Measurements from ENCODE around the gene ADORA3. TPM values are rescaled to one million over a fixed set of nuclear protein-coding genes. Genes with fewer than 3 reads are reported as not detected.

Gene ADORA3
- total and polyA plus RNA-seq, 2 donors (not counting 3 experiments of a cell fraction or from before 2014, with no cell fraction given), result 0.31 TPM; not detected in 1

DNA sequence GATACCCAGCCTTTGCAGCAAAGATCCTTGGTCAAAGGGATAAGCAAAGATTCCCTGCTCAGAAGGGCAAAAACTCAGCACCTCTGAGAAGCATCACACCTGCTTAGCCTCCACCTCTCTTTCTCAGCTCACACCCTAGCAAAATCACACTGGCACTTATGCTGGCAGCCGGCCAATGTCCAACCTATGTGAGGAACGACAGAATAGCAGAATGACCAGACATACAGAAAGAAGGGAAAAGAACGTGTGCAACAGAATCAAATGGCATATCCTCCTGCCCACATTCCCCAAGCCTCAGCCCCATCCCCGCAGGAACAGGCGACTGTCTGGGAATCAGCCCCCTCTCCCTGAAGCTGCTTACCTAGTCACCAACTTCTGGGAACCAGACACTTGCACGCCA, 664 bp upstream of the ADORA3 start:
- ChIA-PET POLR2A (no interaction called here), CTCF (no interaction called here)
- H4K20me1 ChIP-seq (replicated peaks; ENCODE audit: control insufficient read depth, extremely low read depth, insufficient read depth, low read length), result no peaks in the 10 kb centered on the region
- H3K79me2 ChIP-seq (ENCODE audit: control insufficient read depth, insufficient read depth, low read length), result no peaks in the 10 kb centered on the region
- H2AFZ ChIP-seq (ENCODE audit: low read depth, low read length), result no peak overlapping the region
- H3K4me3 ChIP-seq (replicated peaks in 1 of 3; ENCODE audit: insufficient read depth in 1 of 3, low read depth in 1 of 3, low read length in 3 of 3), result no peak overlapping the region
- intact Hi-C loops (cut with micrococcal nuclease) (no loop called here), dilution Hi-C loops (cut with MboI; ENCODE audit: extremely low pct_ligation_motif_present, low sequenced_read_pairs) (no loop called here)
- H3K4me1 ChIP-seq (ENCODE audit: control insufficient read depth, extremely low read depth, insufficient read depth, low read length), result peaks cover 15% of the 10 kb centered on the region
- FAIRE-seq, result no peak
- H3K9me3 ChIP-seq (replicated peaks; ENCODE audit: control insufficient read depth, insufficient read depth, low read length), result no peaks in the 10 kb centered on the region
- H3K27ac ChIP-seq (ENCODE audit: insufficient read depth, low read depth, low read length), result no peak overlapping the region
- H3K27me3 ChIP-seq (ENCODE audit: control insufficient read depth in 2 of 2, insufficient read depth in 2 of 2, low read length in 2 of 2), result peaks cover 2 to 7% of the 10 kb centered on the region in 2 experiments
- DNase-seq (ENCODE audit: low read depth, low spot score), result no peak
- no peaks in the 10 kb centered on the region for H3K9me1 ChIP-seq (replicated peaks; ENCODE audit: control insufficient read depth, extremely low read depth, insufficient read depth, low read length)
- no peak overlapping the region for H3K9ac ChIP-seq (replicated peaks; ENCODE audit: extremely low read depth, insufficient read depth, low read length)
- no peak overlapping the region for H3K4me2 ChIP-seq (ENCODE audit: insufficient read depth, low read length)
- TF ChIP-seq, protein P1, sequence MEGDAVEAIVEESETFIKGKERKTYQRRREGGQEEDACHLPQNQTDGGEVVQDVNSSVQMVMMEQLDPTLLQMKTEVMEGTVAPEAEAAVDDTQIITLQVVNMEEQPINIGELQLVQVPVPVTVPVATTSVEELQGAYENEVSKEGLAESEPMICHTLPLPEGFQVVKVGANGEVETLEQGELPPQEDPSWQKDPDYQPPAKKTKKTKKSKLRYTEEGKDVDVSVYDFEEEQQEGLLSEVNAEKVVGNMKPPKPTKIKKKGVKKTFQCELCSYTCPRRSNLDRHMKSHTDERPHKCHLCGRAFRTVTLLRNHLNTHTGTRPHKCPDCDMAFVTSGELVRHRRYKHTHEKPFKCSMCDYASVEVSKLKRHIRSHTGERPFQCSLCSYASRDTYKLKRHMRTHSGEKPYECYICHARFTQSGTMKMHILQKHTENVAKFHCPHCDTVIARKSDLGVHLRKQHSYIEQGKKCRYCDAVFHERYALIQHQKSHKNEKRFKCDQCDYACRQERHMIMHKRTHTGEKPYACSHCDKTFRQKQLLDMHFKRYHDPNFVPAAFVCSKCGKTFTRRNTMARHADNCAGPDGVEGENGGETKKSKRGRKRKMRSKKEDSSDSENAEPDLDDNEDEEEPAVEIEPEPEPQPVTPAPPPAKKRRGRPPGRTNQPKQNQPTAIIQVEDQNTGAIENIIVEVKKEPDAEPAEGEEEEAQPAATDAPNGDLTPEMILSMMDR (IDR thresholded peaks at IDR 0.05; ENCODE audit: extremely low read depth in 1 of 2, insufficient read depth in 1 of 2, low read depth in 1 of 2, low read length in 2 of 2), result no peak
- TF ChIP-seq JUN (IDR thresholded peaks at IDR 0.05; ENCODE audit: borderline replicate concordance, insufficient read depth, insufficient read length, low read depth) (no peak), GATA2 (IDR thresholded peaks at IDR 0.05; ENCODE audit: insufficient read depth, insufficient read length, low read depth, low read length) (no peak), POLR2A (IDR thresholded peaks at IDR 0.05; ENCODE audit: low read depth, low read length) (no peak), FOS (IDR thresholded peaks at IDR 0.05; ENCODE audit: borderline replicate concordance, insufficient read depth, low read length) (no peak), EZH2 (IDR thresholded peaks at IDR 0.05; ENCODE audit: borderline replicate concordance, low read depth, low read length, severe bottlenecking) (no peak), MYC (IDR thresholded peaks at IDR 0.05; ENCODE audit: low read depth, low read length) (no peak)
- TF ChIP-seq, protein P2, sequence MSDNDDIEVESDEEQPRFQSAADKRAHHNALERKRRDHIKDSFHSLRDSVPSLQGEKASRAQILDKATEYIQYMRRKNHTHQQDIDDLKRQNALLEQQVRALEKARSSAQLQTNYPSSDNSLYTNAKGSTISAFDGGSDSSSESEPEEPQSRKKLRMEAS (IDR thresholded peaks at IDR 0.05; ENCODE audit: insufficient read depth, insufficient read length), result no peak
- no TSS peak for BruUV-seq (replicated peaks)
- H3K36me3 ChIP-seq (ENCODE audit: control insufficient read depth in 2 of 2, extremely low read depth in 1 of 2, insufficient read depth in 2 of 2, low read length in 2 of 2), result no peaks in the 10 kb centered on the region
